Mucosa of descending colon (tissue), 3 donors: ENCODE results near the gene AMBRA1. TPM values are rescaled to one million over a fixed set of nuclear protein-coding genes. Genes with fewer than 3 reads are reported as not detected.
"Not testable (repeated sequence)": the region's sequence is repeated elsewhere in the genome, so short reads cannot be mapped to it uniquely, and the experiment has no call there.

Experiments
- ATAC-seq: fragments of 200-7000 bp; cut with Tn5 transposase; one replicate; pipeline ENCODE4 v1.9.1; 2020; ENCODE audit warnings: mild to moderate bottlenecking, moderate library complexity
- DNase-seq, 3 donors: peaks; one replicate each; pipeline ENCODE4 v3.0.0-alpha.2; 2020
- H3K36me3 ChIP-seq: fragments of 200-600 bp; one replicate; pipeline ENCODE4 v1.8.0; 2021; ENCODE audit warnings: low read depth, mild to moderate bottlenecking
- H3K4me1 ChIP-seq: fragments of 200-600 bp; one replicate; pipeline ENCODE4 v1.8.0; 2021; ENCODE audit warnings: low read depth, mild to moderate bottlenecking
- H3K4me3 ChIP-seq: fragments of 200-600 bp; one replicate; pipeline ENCODE4 v1.8.0; 2021; ENCODE audit warnings: mild to moderate bottlenecking
- H3K9me3 ChIP-seq: fragments of 200-600 bp; one replicate; pipeline ENCODE4 v1.8.0; 2021; ENCODE audit warnings: mild to moderate bottlenecking
- CTCF ChIP-seq: fragments of 200-600 bp; IDR thresholded peaks from one replicate; pipeline ENCODE4 v1.8.0; 2022; ENCODE audit warnings: antibody characterized with exemption, mild to moderate bottlenecking
- intact Hi-C, 2 donors: fragments of 100-400 bp; cut with DNase I in 1 of 2; cut with micrococcal nuclease in 1 of 2; formaldehyde crosslinking; loops; one replicate each; pipeline versions ENCODE4 v1.11.0 to v1.11.1; 2022; cut with DNase I, micrococcal nuclease
- total RNA-seq, 3 donors: library from RNA; stranded (reverse); fragmentation: NEBNext Ultra II Directional in 2 of 3; extraction: Animal tissue kit (Norgen Biotek cat#: 25700) in 2 of 3; gene quantifications; one replicate each; pipeline versions ENCODE4 v1.2.1 to v1.2.4, GENCODE V29; 2021 to 2023
- donor health status: DM: no; HTN: no; CAD: no; lungs with moderate emphysema.
- donor health status: DM: no; HTN: no; CAD: no.
- donor health status: DM: no; HTN: yes; CAD: no.

Gene AMBRA1
- total RNA-seq, 3 donors from 2014 or later, result 42.0 to 46.7 (median 45.2) TPM

- intact Hi-C loops, result no loop called here
- H3K36me3 ChIP-seq, result no peaks in the 10 kb centered on the region
- no peak overlapping the region for H3K4me3 ChIP-seq
- H3K4me1 ChIP-seq, result peaks cover 38% of the 10 kb centered on the region
- H3K9me3 ChIP-seq, result peaks cover 2% of the 10 kb centered on the region
- no peak for DNase-seq
- ATAC-seq, result no peak
- TF ChIP-seq CTCF, result no peak
Observed at GRCh38 chr11:46523290-46523689, 70.5 kb downstream of the AMBRA1 start.

- DNase-seq (no peak), ATAC-seq (peak; percentile 30)
- intact Hi-C loops, result no loop called here
- no peaks in the 10 kb centered on the region for H3K36me3 ChIP-seq
- TF ChIP-seq CTCF, result no peak
- H3K9me3 ChIP-seq, result peaks cover 2% of the 10 kb centered on the region
- H3K4me3 ChIP-seq, result no peak overlapping the region
- H3K4me1 ChIP-seq, result peaks cover 38% of the 10 kb centered on the region
Observed at GRCh38 chr11:46522682-46523281, 71.0 kb downstream of the AMBRA1 start.

- Histone ChIP-seq H3K9me3 (peaks cover 2% of the 10 kb centered on the region), H3K4me1 (peaks cover 38% of the 10 kb centered on the region), H3K36me3 (no peaks in the 10 kb centered on the region), H3K4me3 (no peak overlapping the region)
- no peak for DNase-seq
- ATAC-seq, result no peak
- TF ChIP-seq CTCF, result no peak
- intact Hi-C loops, result no loop called here
Observed at GRCh38 chr11:46521961-46522681, 71.7 kb downstream of the AMBRA1 start.

- intact Hi-C loops, result no loop called here
- H3K9me3 ChIP-seq, result no peaks in the 10 kb centered on the region
- ATAC-seq, result no peak
- peaks cover 38% of the 10 kb centered on the region for H3K4me1 ChIP-seq
- no peak for DNase-seq
- H3K4me3 ChIP-seq, result no peak overlapping the region
- no peak for TF ChIP-seq CTCF
- H3K36me3 ChIP-seq, result no peaks in the 10 kb centered on the region
Observed at GRCh38 chr11:46520971-46521745, 72.7 kb downstream of the AMBRA1 start.

GRCh38 chr11:46519351-46519750, 74.5 kb downstream of the AMBRA1 start:
- H3K36me3 ChIP-seq, result no peaks in the 10 kb centered on the region
- DNase-seq (no peak), ATAC-seq (no peak)
- no peaks in the 10 kb centered on the region for H3K9me3 ChIP-seq
- peaks cover 32% of the 10 kb centered on the region for H3K4me1 ChIP-seq
- intact Hi-C loops, result no loop called here
- TF ChIP-seq CTCF, result no peak
- no peak overlapping the region for H3K4me3 ChIP-seq

GRCh38 chr11:46518928-46519327, 74.9 kb downstream of the AMBRA1 start:
- DNase-seq, H3K4me3 ChIP-seq, ATAC-seq, H3K36me3 ChIP-seq, intact Hi-C loops, H3K9me3 ChIP-seq: not testable (repeated sequence)
- peaks cover 28% of the 10 kb centered on the region for H3K4me1 ChIP-seq
